Stimulated activated CD4-positive, alpha-beta T cell treated with anti-CD3 and anti-CD28 coated beads, Interleukin-4, amount 100 ng/mL, for 48 hours (primary cell): ENCODE data around the gene KLHL13.
"Not testable (repeated sequence)": the region's sequence is repeated elsewhere in the genome, so short reads cannot be mapped to it uniquely, and the experiment has no call there.

Experiments
- DNase-seq, 2 donors: peaks; one replicate each; pipeline ENCODE4 v3.0.0-alpha.2; 2020; ENCODE audit warnings: low read depth in 2 of 2

The KLHL13 gene

GRCh38 chrX:118066867-118067515, 49.6 kb downstream of the KLHL13 start:
- DNase-seq: no peak

- no peak for DNase-seq
Observed at GRCh38 chrX:118062817-118063615, 53.6 kb downstream of the KLHL13 start.

GRCh38 chrX:118062048-118062789, 54.4 kb downstream of the KLHL13 start:
- no peak for DNase-seq

- DNase-seq: no peak
Observed at GRCh38 chrX:118058924-118059323, 57.7 kb downstream of the KLHL13 start.

GRCh38 chrX:118056870-118057269, 59.7 kb downstream of the KLHL13 start:
- no peak for DNase-seq

- no peak for DNase-seq
Observed at GRCh38 chrX:118049713-118050112, 66.9 kb downstream of the KLHL13 start.

GRCh38 chrX:118047446-118048186, 69.0 kb downstream of the KLHL13 start:
- no peak for DNase-seq

GRCh38 chrX:118039591-118039990, 77.0 kb downstream of the KLHL13 start:
- no peak for DNase-seq

- no peak for DNase-seq
Observed at GRCh38 chrX:118038614-118039365, 77.8 kb downstream of the KLHL13 start.

- no peak for DNase-seq
Observed at GRCh38 chrX:118026631-118027030, 90.0 kb downstream of the KLHL13 start.

- no peak for DNase-seq
Observed at GRCh38 chrX:118025226-118025625, 91.4 kb downstream of the KLHL13 start.

GRCh38 chrX:118024482-118024881, 92.1 kb downstream of the KLHL13 start:
- DNase-seq: no peak

GRCh38 chrX:118022753-118023152, 93.9 kb downstream of the KLHL13 start:
- DNase-seq: no peak

GRCh38 chrX:118016422-118016821, 100.2 kb downstream of the KLHL13 start:
- no peak for DNase-seq

- not testable (repeated sequence) for DNase-seq
Observed at GRCh38 chrX:118002417-118002816, 114.2 kb downstream of the KLHL13 start.

- no peak for DNase-seq
Observed at GRCh38 chrX:118000518-118000917, 116.1 kb downstream of the KLHL13 start.

- no peak for DNase-seq
Observed at GRCh38 chrX:117998171-117998570, 118.4 kb downstream of the KLHL13 start.

GRCh38 chrX:117996918-117997480, 119.6 kb downstream of the KLHL13 start:
- no peak for DNase-seq

- no peak for DNase-seq
Observed at GRCh38 chrX:117996408-117996807, 120.2 kb downstream of the KLHL13 start.

GRCh38 chrX:117995378-117995777, 121.2 kb downstream of the KLHL13 start:
- DNase-seq: no peak

- no peak for DNase-seq
Observed at GRCh38 chrX:117992192-117992723, 124.4 kb downstream of the KLHL13 start.
